Uterus (tissue), 4 donors: ENCODE results near the gene NOSTRIN. TPM values are rescaled to one million over a fixed set of nuclear protein-coding genes. Genes with fewer than 3 reads are reported as not detected.
A peak's percentile ranks its signal among the peaks of the same experiment; 100 is the strongest.

Source experiments
- DNase-seq, 2 donors: peaks; one replicate each; pipeline ENCODE4 v3.0.0-alpha.2; 2019 to 2020
- H3K27ac ChIP-seq, 2 donors: fragments of 200-600 bp; sonication (generic); 1 replicate in 1 of 2; 2 replicates in 1 of 2; pipeline ENCODE4 v1.5.1; 2016 to 2018
- H3K27me3 ChIP-seq, 2 donors: fragments of 200-600 bp; sonication (generic); one replicate each; pipeline ENCODE4 v1.5.1; 2018 to 2019; ENCODE audit warnings: control low read depth in 1 of 2
- H3K36me3 ChIP-seq, 2 donors: fragments of 200-600 bp; sonication (generic); one replicate each; pipeline ENCODE4 v1.5.1; 2019; ENCODE audit warnings: control low read depth in 1 of 2
- H3K4me1 ChIP-seq, 2 donors: fragments of 200-600 bp; sonication (generic); one replicate each; pipeline ENCODE4 v1.5.1; 2018 to 2019; ENCODE audit warnings: control low read depth in 1 of 2
- H3K4me3 ChIP-seq, 2 donors: fragments of 200-600 bp; sonication (generic); 1 replicate in 1 of 2; 2 replicates in 1 of 2; pipeline ENCODE4 v1.5.1; 2018 to 2019; ENCODE audit warnings: mild to moderate bottlenecking in 1 of 2
- H3K9me3 ChIP-seq, 2 donors: fragments of 200-600 bp; sonication (generic); one replicate each; pipeline ENCODE4 v1.5.1; 2019; ENCODE audit warnings: control low read depth in 1 of 2
- CTCF ChIP-seq, 4 experiments: fragments of 200-600 bp in 2 of 4; fragments of 450-650 bp in 2 of 4; sonication (generic) in 2 of 4; IDR thresholded peaks; one replicate each; pipeline ENCODE4 v1.5.1; 2016 to 2019; ENCODE audit warnings: antibody characterized with exemption in 4 of 4, mild to moderate bottlenecking in 2 of 4, moderate library complexity in 1 of 4
- POLR2A ChIP-seq, 2 donors: fragments of 450-650 bp; IDR thresholded peaks; one replicate each; pipeline ENCODE4 v1.6.1; 2016; ENCODE audit warnings: antibody characterized with exemption in 2 of 2, mild to moderate bottlenecking in 1 of 2, moderate library complexity in 1 of 2
- intact Hi-C: fragments of 100-400 bp; cut with DNase I; formaldehyde crosslinking; loops from one replicate; pipeline ENCODE4 v1.15.1; 2023; ENCODE audit warnings: low total_unique reads
- total RNA-seq, 4 donors: library from RNA; depleted of rRNA in 3 of 4; stranded (reverse); fragments of >200 nt in 3 of 4; gene quantifications; one replicate each; pipeline versions ENCODE4 v1.1.0 to v1.2.4, GENCODE V29; 2014 to 2023
- donor health status: DM: yes; HTN: yes; CAD: no.

NOSTRIN gene
- total RNA-seq, 4 donors from 2014 or later = 27.5 to 192 (median 147) TPM

DNA sequence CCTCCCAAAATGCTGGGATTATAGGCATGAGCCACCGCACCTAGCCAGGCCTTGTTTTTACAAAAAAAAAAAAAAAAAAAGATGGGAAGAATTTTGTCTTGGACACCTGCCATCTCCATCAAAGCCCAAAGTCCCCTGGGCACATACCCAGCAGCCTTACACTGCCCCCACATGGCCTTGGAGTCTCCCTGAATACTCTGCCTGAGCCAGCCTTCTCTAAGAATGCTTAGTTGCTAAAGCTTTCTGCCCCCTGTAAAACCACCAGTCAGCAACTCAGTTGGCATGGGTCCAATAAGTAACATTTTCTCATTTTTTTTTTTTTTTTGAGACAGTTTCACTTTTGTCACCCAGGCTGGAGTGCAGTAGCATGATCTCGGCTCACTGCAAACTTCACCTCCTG is 47.2 kb downstream of the NOSTRIN start:
- TF ChIP-seq CTCF (IDR thresholded peaks at IDR 0.05) (peak in 2 of 4 experiments; percentile 13 to 17), POLR2A (IDR thresholded peaks at IDR 0.05) (no peak)
- Histone ChIP-seq H3K27me3 (no peaks in the 10 kb centered on the region), H3K4me3 (no peak overlapping the region), H3K9me3 (no peaks in the 10 kb centered on the region), H3K36me3 (no peaks in the 10 kb centered on the region), H3K4me1 (no peaks in the 10 kb centered on the region), H3K27ac (no peak overlapping the region)
- intact Hi-C loops = no loop called here
- DNase-seq = peak in 1 of 2 donors; percentile 35

DNA sequence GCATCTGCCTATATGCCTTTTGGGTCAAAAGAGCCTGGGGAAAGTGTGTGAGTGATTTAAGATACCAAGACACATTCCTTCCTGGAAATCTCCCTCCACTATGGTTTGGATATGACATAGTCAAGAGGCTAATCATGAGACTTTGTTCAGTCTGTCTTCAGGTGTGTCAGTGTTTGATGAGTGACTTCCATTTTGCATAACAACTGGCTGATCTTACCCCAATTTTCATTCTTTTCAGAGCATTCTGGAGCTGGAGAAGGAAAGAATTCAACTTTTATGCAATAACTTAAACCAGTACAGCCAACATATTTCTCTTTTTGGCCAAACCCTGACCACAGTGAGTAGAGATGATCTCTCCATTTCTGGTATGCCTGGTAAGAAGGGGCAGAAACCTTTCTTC is 48.4 kb downstream of the NOSTRIN start:
- intact Hi-C loops = no loop called here
- Histone ChIP-seq H3K4me1 (no peaks in the 10 kb centered on the region), H3K27me3 (no peaks in the 10 kb centered on the region), H3K9me3 (no peaks in the 10 kb centered on the region), H3K27ac (no peak overlapping the region), H3K4me3 (no peak overlapping the region), H3K36me3 (no peaks in the 10 kb centered on the region)
- TF ChIP-seq POLR2A (IDR thresholded peaks at IDR 0.05) = no peak
- no peak for TF ChIP-seq CTCF (IDR thresholded peaks at IDR 0.05)
- no peak for DNase-seq

GRCh38 chr2:168851674-168852320 is 49.4 kb downstream of the NOSTRIN start:
- H3K27ac ChIP-seq = no peak overlapping the region

DNA sequence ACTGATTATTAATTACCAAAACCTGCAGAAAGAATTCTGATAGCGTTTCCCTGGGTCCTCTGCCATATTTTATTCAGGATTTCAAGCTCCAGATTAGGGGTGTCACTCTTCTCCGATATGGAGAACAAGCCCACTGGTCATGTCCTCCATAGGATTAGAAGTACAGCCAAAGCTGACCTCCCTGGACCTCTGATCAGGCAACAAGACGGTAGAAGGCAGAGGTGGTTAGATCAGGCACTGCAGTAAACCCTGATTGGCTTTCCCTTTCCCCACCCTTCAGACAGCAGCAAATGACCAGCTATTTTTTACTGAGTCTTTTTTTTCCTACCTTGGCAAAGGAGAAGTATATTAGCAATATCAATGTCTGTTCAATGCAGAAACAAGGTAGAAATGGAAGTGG is 50.0 kb downstream of the NOSTRIN start:
- Histone ChIP-seq H3K4me3 (no peak overlapping the region), H3K4me1 (no peaks in the 10 kb centered on the region), H3K27me3 (no peaks in the 10 kb centered on the region), H3K27ac (no peak overlapping the region), H3K9me3 (no peaks in the 10 kb centered on the region), H3K36me3 (no peaks in the 10 kb centered on the region)
- TF ChIP-seq CTCF (IDR thresholded peaks at IDR 0.05) (no peak), POLR2A (IDR thresholded peaks at IDR 0.05) (no peak)
- no peak for DNase-seq
- intact Hi-C loops = no loop called here

More at GRCh38 chr2:168851674-168852320, 49.4 kb downstream of the NOSTRIN start:
- Histone ChIP-seq H3K9me3 (no peaks in the 10 kb centered on the region), H3K36me3 (no peaks in the 10 kb centered on the region), H3K27me3 (no peaks in the 10 kb centered on the region), H3K4me1 (no peaks in the 10 kb centered on the region), H3K4me3 (no peak overlapping the region)
- no peak for DNase-seq
- intact Hi-C loops = no loop called here
- no peak for TF ChIP-seq CTCF (IDR thresholded peaks at IDR 0.05)
- no peak for TF ChIP-seq POLR2A (IDR thresholded peaks at IDR 0.05)

GRCh38 chr2:168853471-168853870 is 51.0 kb downstream of the NOSTRIN start:
- H3K4me3 ChIP-seq = no peak overlapping the region
- intact Hi-C loops = no loop called here
- no peaks in the 10 kb centered on the region for H3K9me3 ChIP-seq
- no peak for DNase-seq
- H3K27ac ChIP-seq = no peak overlapping the region
- no peaks in the 10 kb centered on the region for H3K36me3 ChIP-seq
- H3K27me3 ChIP-seq = no peaks in the 10 kb centered on the region
- no peaks in the 10 kb centered on the region for H3K4me1 ChIP-seq
- no peak for TF ChIP-seq CTCF (IDR thresholded peaks at IDR 0.05)
